H9 (cell line): ENCODE results near the gene MRPL17. TPM values are rescaled to one million over a fixed set of nuclear protein-coding genes. Genes with fewer than 3 reads are reported as not detected.

ENCODE experiments used
- DNase-seq: peaks from one replicate; pipeline ENCODE4 v3.0.0-alpha.2; 2017
- H2AFZ ChIP-seq: one replicate; pipeline ENCODE4 v1.6.1; 2013; ENCODE audit warnings: mild to moderate bottlenecking, low read length, control low read depth, moderate library complexity
- H2AK5ac ChIP-seq: 2 replicates; pipeline ENCODE4 v1.6.1; 2013; ENCODE audit warnings: low read length, control low read depth, mixed read lengths; ENCODE audit not compliant: insufficient read length
- H2BK120ac ChIP-seq: one replicate; pipeline ENCODE4 v1.6.1; 2013; ENCODE audit warnings: low read depth, mild to moderate bottlenecking, low read length, control low read depth, inconsistent platforms; ENCODE audit not compliant: poor library complexity, severe bottlenecking
- H2BK12ac ChIP-seq: 2 replicates; pipeline ENCODE4 v1.6.1; 2013; ENCODE audit warnings: low read length, control low read depth, mixed read lengths, low read depth; ENCODE audit not compliant: insufficient read length
- H2BK15ac ChIP-seq: 2 replicates; pipeline ENCODE4 v1.6.1; 2013; ENCODE audit warnings: low read depth, low read length, control low read depth
- H2BK20ac ChIP-seq: one replicate; pipeline ENCODE4 v1.6.1; 2013; ENCODE audit warnings: low read depth, mild to moderate bottlenecking, low read length, control low read depth, inconsistent platforms; ENCODE audit not compliant: poor library complexity, severe bottlenecking
- H2BK5ac ChIP-seq: 2 replicates; pipeline ENCODE4 v1.6.1; 2013; ENCODE audit warnings: low read length, control low read depth, mixed read lengths; ENCODE audit not compliant: insufficient read length
- H3K14ac ChIP-seq: 2 replicates; pipeline ENCODE4 v1.6.1; 2013; ENCODE audit warnings: low read length, control low read depth; ENCODE audit not compliant: insufficient read depth
- H3K18ac ChIP-seq: 2 replicates; pipeline ENCODE4 v1.6.1; 2013; ENCODE audit warnings: low read depth, mild to moderate bottlenecking, mixed read lengths, low read length, control low read depth; ENCODE audit not compliant: insufficient read length
- H3K23ac ChIP-seq: 2 replicates; pipeline ENCODE4 v1.6.1; 2013; ENCODE audit warnings: low read length, control low read depth, mixed read lengths, low read depth; ENCODE audit not compliant: insufficient read length
- H3K23me2 ChIP-seq: 2 replicates; pipeline ENCODE4 v1.6.1; 2013; ENCODE audit warnings: low read depth, mild to moderate bottlenecking, mixed read lengths, low read length, control low read depth; ENCODE audit not compliant: insufficient read length, poor library complexity, severe bottlenecking
- H3K27ac ChIP-seq: 2 replicates; pipeline ENCODE4 v1.5.1; 2013; ENCODE audit warnings: low read length, control low read depth, mixed read lengths, low read depth; ENCODE audit not compliant: insufficient read length
- H3K27me3 ChIP-seq: 2 replicates; pipeline ENCODE4 v1.6.1; 2013; ENCODE audit warnings: low read length, control low read depth, inconsistent platforms; ENCODE audit not compliant: insufficient read depth
- H3K4ac ChIP-seq: 2 replicates; pipeline ENCODE4 v1.6.1; 2013; ENCODE audit warnings: low read depth, mild to moderate bottlenecking, control low read depth, inconsistent platforms, low read length, moderate library complexity
- H3K4me1 ChIP-seq: 2 replicates; pipeline ENCODE4 v1.6.1; 2013; ENCODE audit warnings: low read length, control low read depth, inconsistent platforms; ENCODE audit not compliant: insufficient read depth
- H3K4me2 ChIP-seq: 2 replicates; pipeline ENCODE4 v1.6.1; 2013; ENCODE audit warnings: low read length, control low read depth, mixed read lengths; ENCODE audit not compliant: insufficient read length, insufficient read depth
- H3K56ac ChIP-seq: 2 replicates; pipeline ENCODE4 v1.6.1; 2013; ENCODE audit warnings: low read depth, mild to moderate bottlenecking, mixed read lengths, low read length, control low read depth; ENCODE audit not compliant: insufficient read length
- H3K79me1 ChIP-seq: 2 replicates; pipeline ENCODE4 v1.6.1; 2013; ENCODE audit warnings: low read depth, mild to moderate bottlenecking, moderate library complexity, low read length, control low read depth, inconsistent platforms; ENCODE audit not compliant: insufficient read depth, poor library complexity, severe bottlenecking
- H3K79me2 ChIP-seq: 2 replicates; pipeline ENCODE4 v1.6.1; 2013; ENCODE audit warnings: low read length, control low read depth, inconsistent platforms; ENCODE audit not compliant: insufficient read depth
- H3K9ac ChIP-seq: 2 replicates; pipeline ENCODE4 v1.6.1; 2013; ENCODE audit warnings: low read length, control low read depth, mixed read lengths; ENCODE audit not compliant: insufficient read length; ENCODE audit errors: extremely low read depth
- H3K9me3 ChIP-seq: one replicate; pipeline ENCODE4 v1.6.1; 2013; ENCODE audit warnings: low read depth, low read length, inconsistent platforms; ENCODE audit not compliant: control insufficient read depth
- H3T11ph ChIP-seq: one replicate; pipeline ENCODE4 v1.6.1; 2013; ENCODE audit warnings: mild to moderate bottlenecking, low read length, control low read depth, inconsistent platforms
- H4K20me1 ChIP-seq: one replicate; pipeline ENCODE4 v1.6.1; 2013; ENCODE audit not compliant: control insufficient read depth, insufficient read length, insufficient read depth
- H4K5ac ChIP-seq: 2 replicates; pipeline ENCODE4 v1.6.1; 2013; ENCODE audit warnings: low read depth, mild to moderate bottlenecking, mixed read lengths, low read length, control low read depth; ENCODE audit not compliant: insufficient read length
- H4K8ac ChIP-seq: replicated peaks from 2 replicates; pipeline ENCODE4 v1.6.1; 2013; ENCODE audit warnings: low read length, control low read depth, mixed read lengths, low read depth; ENCODE audit not compliant: insufficient read length
- H4K91ac ChIP-seq: 2 replicates; pipeline ENCODE4 v1.6.1; 2013; ENCODE audit warnings: low read depth, mild to moderate bottlenecking, moderate library complexity, mixed read lengths, low read length, control low read depth; ENCODE audit not compliant: insufficient read length
- H3K27ac Mint-ChIP-seq, 3 experiments: 2 replicates in 2 of 3; 3 replicates in 1 of 3; pipeline ENCODE4 v1.8.0; 2020 to 2021; ENCODE audit warnings: mixed read lengths in 3 of 3, mild to moderate bottlenecking in 1 of 3, moderate library complexity in 1 of 3
- H3K27me3 Mint-ChIP-seq: 2 replicates; pipeline ENCODE4 v1.8.0; 2021; ENCODE audit warnings: low read depth, mild to moderate bottlenecking, moderate library complexity, mixed read lengths
- H3K36me3 Mint-ChIP-seq, 3 experiments: 2 replicates in 2 of 3; 3 replicates in 1 of 3; pipeline ENCODE4 v1.8.0; 2020 to 2021; ENCODE audit warnings: low read depth in 3 of 3, mixed read lengths in 3 of 3; ENCODE audit not compliant: insufficient read depth in 1 of 3
- H3K4me1 Mint-ChIP-seq, 2 experiments: 2 replicates each; pipeline ENCODE4 v1.8.0; 2020; ENCODE audit warnings: mixed read lengths in 2 of 2
- H3K4me3 Mint-ChIP-seq, 2 experiments: 2 replicates in 1 of 2; 3 replicates in 1 of 2; pipeline ENCODE4 v1.8.0; 2020 to 2021; ENCODE audit warnings: mild to moderate bottlenecking in 2 of 2, mixed read lengths in 2 of 2, moderate library complexity in 1 of 2
- H3K9me3 Mint-ChIP-seq, 2 experiments: 2 replicates in 1 of 2; 3 replicates in 1 of 2; pipeline ENCODE4 v1.8.0; 2020; ENCODE audit warnings: mild to moderate bottlenecking in 2 of 2, mixed read lengths in 2 of 2, moderate library complexity in 1 of 2
- CTCF ChIP-seq: fragments of 200-600 bp; sonication (generic); conservative IDR thresholded peaks from 3 replicates; pipeline ENCODE4 v1.8.0; 2021; ENCODE audit warnings: antibody characterized with exemption, mild to moderate bottlenecking
- WGBS: extraction: QIAGEN DNeasy Blood & Tissue Kit; methylation state at CpG from one replicate; pipeline ENCODE4 v1.1.7; 2013; ENCODE audit warnings: missing lambda C conversion rate, low lambda C conversion rate, mixed read lengths; ENCODE audit not compliant: insufficient read length; ENCODE audit errors: extremely low coverage; 5-methylcytosine and 5-hydroxymethylcytosine counted together
- total RNA-seq: library from RNA; stranded (reverse); gene quantifications from 2 replicates; pipeline ENCODE4 v1.2.1, GENCODE V29; 2021

Gene MRPL17
- total RNA-seq, 1 experiment from 2014 or later = 75.5 TPM

DNA sequence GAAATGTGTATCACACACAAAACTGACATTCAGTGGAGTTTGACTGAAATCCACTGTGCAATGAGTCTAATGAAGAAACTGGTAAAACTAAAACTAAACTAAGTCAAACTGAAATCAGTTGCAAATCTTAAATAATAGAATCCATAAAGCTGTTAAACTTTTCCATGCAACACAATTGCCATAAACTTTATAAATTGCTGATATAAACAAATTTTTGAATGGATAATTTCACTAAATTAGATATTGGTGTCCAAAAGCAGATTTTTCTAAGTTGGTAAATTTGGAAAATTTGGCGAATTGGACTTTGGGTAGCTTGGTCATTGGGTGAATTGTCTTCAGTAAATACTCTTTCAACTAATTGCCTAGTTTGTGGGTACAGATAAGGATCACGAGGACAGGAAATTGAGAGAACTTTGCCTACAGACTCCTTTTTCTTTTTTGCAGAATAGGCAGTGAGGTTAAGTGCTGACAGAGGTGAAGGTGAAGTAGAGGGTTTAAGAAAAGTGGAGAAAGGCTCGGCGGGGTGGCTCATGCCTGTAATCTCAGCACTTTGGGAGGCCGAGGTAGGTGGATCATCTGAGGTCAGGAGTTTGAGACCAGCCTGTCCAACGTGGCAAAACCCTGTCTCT, 12.8 kb downstream of the MRPL17 start:
- peaks cover 0 to 4% of the 10 kb centered on the region in 2 experiments; a peak in 1 of 4 replicates for H3K4me1 Mint-ChIP-seq
- Histone ChIP-seq H4K8ac (no peak overlapping the region), H3K27me3 (no peaks in the 10 kb centered on the region), H3K18ac (no peak overlapping the region), H4K91ac (no peak overlapping the region), H3K79me1 (no peaks in the 10 kb centered on the region), H3K14ac (no peak overlapping the region), H3K4me1 (no peaks in the 10 kb centered on the region), H3T11ph (no peak overlapping the region), H3K9me3 (no peaks in the 10 kb centered on the region), H3K27ac (no peak overlapping the region), H4K5ac (no peak overlapping the region), H2BK12ac (no peak overlapping the region), H2BK5ac (no peak overlapping the region), H2BK15ac (no peak overlapping the region), H3K23ac (no peak overlapping the region), H3K79me2 (no peaks in the 10 kb centered on the region), H4K20me1 (no peaks in the 10 kb centered on the region), H3K4ac (no peak overlapping the region), H3K9ac (no peak overlapping the region), H2BK120ac (no peak overlapping the region), H2AFZ (no peak overlapping the region), H2BK20ac (no peak overlapping the region), H3K4me2 (no peak overlapping the region), H2AK5ac (no peak overlapping the region), H3K23me2 (no peaks in the 10 kb centered on the region), H3K56ac (no peak overlapping the region)
- no peak for TF ChIP-seq CTCF
- H3K9me3 Mint-ChIP-seq = no peaks in the 10 kb centered on the region
- no peaks in the 10 kb centered on the region for H3K36me3 Mint-ChIP-seq
- H3K4me3 Mint-ChIP-seq = no peak overlapping the region
- peaks cover 1% of the 10 kb centered on the region; the same call in 1 of the 2 replicates for H3K27me3 Mint-ChIP-seq
- no peak for DNase-seq
- no peak overlapping the region; a peak in 1 of 7 replicates for H3K27ac Mint-ChIP-seq
- WGBS = no CpG with 5 or more reads among the region's 6 CpGs
